ENCODE results near the gene KRT71. TPM values are rescaled to one million over a fixed set of nuclear protein-coding genes. Genes with fewer than 3 reads are reported as not detected.

The KRT71 gene
- total RNA-seq, 1 donor from 2014 or later = not detected

GRCh38 chr12:52518574-52519386 is 34.2 kb downstream of the KRT71 start:
- Mint-ChIP-seq H3K27ac (ENCODE audit: unreplicated experiment) (no peak overlapping the region), H3K4me3 (no peak overlapping the region), H3K36me3 (ENCODE audit: low read depth) (no peaks in the 10 kb centered on the region), H3K9me3 (no peaks in the 10 kb centered on the region), H3K4me1 (no peaks in the 10 kb centered on the region), H3K27me3 (ENCODE audit: low read depth) (peaks cover 12% of the 10 kb centered on the region)
- DNase-seq (ENCODE audit: low read depth, low spot score) = no peak
- no peak for TF ChIP-seq CTCF (conservative IDR thresholded peaks at IDR 0.05)

- H3K27me3 Mint-ChIP-seq (ENCODE audit: low read depth) = peaks cover 12% of the 10 kb centered on the region
- no peaks in the 10 kb centered on the region for H3K4me1 Mint-ChIP-seq
- no peak overlapping the region for H3K4me3 Mint-ChIP-seq
- no peak for DNase-seq (ENCODE audit: low read depth, low spot score)
- no peak overlapping the region for H3K27ac Mint-ChIP-seq (ENCODE audit: unreplicated experiment)
- no peaks in the 10 kb centered on the region for H3K9me3 Mint-ChIP-seq
- no peaks in the 10 kb centered on the region for H3K36me3 Mint-ChIP-seq (ENCODE audit: low read depth)
- TF ChIP-seq CTCF (conservative IDR thresholded peaks at IDR 0.05) = no peak
Observed at GRCh38 chr12:52517888-52518287, 35.1 kb downstream of the KRT71 start.

GRCh38 chr12:52517005-52517835 is 35.7 kb downstream of the KRT71 start:
- H3K4me1 Mint-ChIP-seq = no peaks in the 10 kb centered on the region
- no peaks in the 10 kb centered on the region for H3K36me3 Mint-ChIP-seq (ENCODE audit: low read depth)
- no peak overlapping the region for H3K4me3 Mint-ChIP-seq
- peaks cover 14% of the 10 kb centered on the region for H3K27me3 Mint-ChIP-seq (ENCODE audit: low read depth)
- no peak for TF ChIP-seq CTCF (conservative IDR thresholded peaks at IDR 0.05)
- H3K9me3 Mint-ChIP-seq = no peaks in the 10 kb centered on the region
- no peak for DNase-seq (ENCODE audit: low read depth, low spot score)
- no peak overlapping the region for H3K27ac Mint-ChIP-seq (ENCODE audit: unreplicated experiment)

- peaks cover 14% of the 10 kb centered on the region for H3K27me3 Mint-ChIP-seq (ENCODE audit: low read depth)
- H3K4me1 Mint-ChIP-seq = no peaks in the 10 kb centered on the region
- H3K4me3 Mint-ChIP-seq = no peak overlapping the region
- H3K27ac Mint-ChIP-seq (ENCODE audit: unreplicated experiment) = no peak overlapping the region
- H3K36me3 Mint-ChIP-seq (ENCODE audit: low read depth) = no peaks in the 10 kb centered on the region
- no peak for DNase-seq (ENCODE audit: low read depth, low spot score)
- TF ChIP-seq CTCF (conservative IDR thresholded peaks at IDR 0.05) = no peak
- peaks cover 2% of the 10 kb centered on the region for H3K9me3 Mint-ChIP-seq
Observed at GRCh38 chr12:52515927-52516831, 36.8 kb downstream of the KRT71 start.

- Mint-ChIP-seq H3K4me1 (no peaks in the 10 kb centered on the region), H3K27ac (ENCODE audit: unreplicated experiment) (no peak overlapping the region), H3K9me3 (peaks cover 5% of the 10 kb centered on the region), H3K27me3 (ENCODE audit: low read depth) (peaks cover 14% of the 10 kb centered on the region), H3K36me3 (ENCODE audit: low read depth) (no peaks in the 10 kb centered on the region), H3K4me3 (no peak overlapping the region)
- TF ChIP-seq CTCF (conservative IDR thresholded peaks at IDR 0.05) = no peak
- DNase-seq (ENCODE audit: low read depth, low spot score) = no peak
Observed at GRCh38 chr12:52515319-52515646, 37.7 kb downstream of the KRT71 start.

Measured in neural crest cell (in vitro differentiated cells).